ENCODE results near the gene KLF5. TPM values are rescaled to one million over a fixed set of nuclear protein-coding genes. Genes with fewer than 3 reads are reported as not detected.

Gene KLF5
- total RNA-seq, 1 donor from 2014 or later = 21.4 TPM

DNA sequence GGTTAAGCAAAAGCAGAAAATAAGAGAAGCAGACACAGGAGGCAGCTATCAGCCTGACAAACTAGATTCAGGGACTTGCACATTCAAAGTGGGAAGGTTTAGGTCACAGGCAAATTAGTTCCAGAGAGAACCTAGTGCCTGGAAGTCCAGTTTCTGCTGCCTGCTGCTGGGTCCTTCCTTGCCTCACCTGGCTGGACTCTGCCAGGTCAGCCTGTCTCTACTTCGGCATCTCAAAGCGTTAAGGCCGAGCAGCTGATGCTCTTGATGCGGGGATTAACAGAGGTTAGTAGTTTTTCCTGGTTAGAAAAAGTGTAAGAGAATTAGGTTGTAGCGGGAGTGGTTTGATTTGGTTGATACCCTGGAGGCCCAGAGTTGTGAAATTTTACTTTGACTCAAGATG lies 52.0 kb downstream of the KLF5 start:
- Mint-ChIP-seq H3K9me3 (ENCODE audit: unreplicated experiment) (no peaks in the 10 kb centered on the region), H3K4me1 (ENCODE audit: low read depth, unreplicated experiment) (no peaks in the 10 kb centered on the region), H3K4me3 (ENCODE audit: unreplicated experiment) (no peak overlapping the region), H3K27me3 (ENCODE audit: low read depth, unreplicated experiment) (no peaks in the 10 kb centered on the region), H3K36me3 (ENCODE audit: low read depth, unreplicated experiment) (no peaks in the 10 kb centered on the region), H3K27ac (ENCODE audit: unreplicated experiment) (no peak overlapping the region)
- Histone ChIP-seq H3K27me3 (ENCODE audit: insufficient read depth, low read length) (no peaks in the 10 kb centered on the region), H4K20me1 (ENCODE audit: insufficient read depth, low read length) (no peaks in the 10 kb centered on the region), H3K36me3 (ENCODE audit: insufficient read depth, low read length) (no peaks in the 10 kb centered on the region), H3K9me3 (ENCODE audit: insufficient read depth, low read depth, low read length) (no peaks in the 10 kb centered on the region), H3K4me1 (ENCODE audit: insufficient read depth, low read length) (no peaks in the 10 kb centered on the region), H2AFZ (ENCODE audit: low read depth, low read length) (no peak overlapping the region), H3K4me3 (ENCODE audit: insufficient read depth, low read depth, low read length) (no peak overlapping the region), H3K9ac (ENCODE audit: low read length) (no peak overlapping the region), H3K4me2 (ENCODE audit: low read length) (no peak overlapping the region), H3K27ac (ENCODE audit: low read depth, low read length) (no peak overlapping the region), H3K79me2 (ENCODE audit: insufficient read depth, low read length) (no peaks in the 10 kb centered on the region)
- FAIRE-seq (no peak), DNase-seq (ENCODE audit: low read depth) (no peak)
- TF ChIP-seq, protein P1, sequence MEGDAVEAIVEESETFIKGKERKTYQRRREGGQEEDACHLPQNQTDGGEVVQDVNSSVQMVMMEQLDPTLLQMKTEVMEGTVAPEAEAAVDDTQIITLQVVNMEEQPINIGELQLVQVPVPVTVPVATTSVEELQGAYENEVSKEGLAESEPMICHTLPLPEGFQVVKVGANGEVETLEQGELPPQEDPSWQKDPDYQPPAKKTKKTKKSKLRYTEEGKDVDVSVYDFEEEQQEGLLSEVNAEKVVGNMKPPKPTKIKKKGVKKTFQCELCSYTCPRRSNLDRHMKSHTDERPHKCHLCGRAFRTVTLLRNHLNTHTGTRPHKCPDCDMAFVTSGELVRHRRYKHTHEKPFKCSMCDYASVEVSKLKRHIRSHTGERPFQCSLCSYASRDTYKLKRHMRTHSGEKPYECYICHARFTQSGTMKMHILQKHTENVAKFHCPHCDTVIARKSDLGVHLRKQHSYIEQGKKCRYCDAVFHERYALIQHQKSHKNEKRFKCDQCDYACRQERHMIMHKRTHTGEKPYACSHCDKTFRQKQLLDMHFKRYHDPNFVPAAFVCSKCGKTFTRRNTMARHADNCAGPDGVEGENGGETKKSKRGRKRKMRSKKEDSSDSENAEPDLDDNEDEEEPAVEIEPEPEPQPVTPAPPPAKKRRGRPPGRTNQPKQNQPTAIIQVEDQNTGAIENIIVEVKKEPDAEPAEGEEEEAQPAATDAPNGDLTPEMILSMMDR (IDR thresholded peaks at IDR 0.05; ENCODE audit: insufficient read depth, low read depth, low read length) = no peak
- no peak for TF ChIP-seq EZH2 (IDR thresholded peaks at IDR 0.05; ENCODE audit: insufficient read depth, low read length)

GRCh38 chr13:73111331-73111730 lies 52.5 kb downstream of the KLF5 start:
- Histone ChIP-seq H4K20me1 (ENCODE audit: insufficient read depth, low read length) (no peaks in the 10 kb centered on the region), H3K4me3 (ENCODE audit: insufficient read depth, low read depth, low read length) (no peak overlapping the region), H3K79me2 (ENCODE audit: insufficient read depth, low read length) (no peaks in the 10 kb centered on the region), H2AFZ (ENCODE audit: low read depth, low read length) (no peak overlapping the region), H3K36me3 (ENCODE audit: insufficient read depth, low read length) (no peaks in the 10 kb centered on the region), H3K9me3 (ENCODE audit: insufficient read depth, low read depth, low read length) (no peaks in the 10 kb centered on the region), H3K27ac (ENCODE audit: low read depth, low read length) (no peak overlapping the region), H3K27me3 (ENCODE audit: insufficient read depth, low read length) (no peaks in the 10 kb centered on the region), H3K9ac (ENCODE audit: low read length) (no peak overlapping the region), H3K4me1 (ENCODE audit: insufficient read depth, low read length) (no peaks in the 10 kb centered on the region), H3K4me2 (ENCODE audit: low read length) (no peak overlapping the region)
- Mint-ChIP-seq H3K36me3 (ENCODE audit: low read depth, unreplicated experiment) (no peaks in the 10 kb centered on the region), H3K9me3 (ENCODE audit: unreplicated experiment) (no peaks in the 10 kb centered on the region), H3K27ac (ENCODE audit: unreplicated experiment) (no peak overlapping the region), H3K4me3 (ENCODE audit: unreplicated experiment) (no peak overlapping the region), H3K4me1 (ENCODE audit: low read depth, unreplicated experiment) (no peaks in the 10 kb centered on the region), H3K27me3 (ENCODE audit: low read depth, unreplicated experiment) (no peaks in the 10 kb centered on the region)
- FAIRE-seq (no peak), DNase-seq (ENCODE audit: low read depth) (no peak)
- TF ChIP-seq, protein P1 (IDR thresholded peaks at IDR 0.05; ENCODE audit: insufficient read depth, low read depth, low read length) = no peak
- no peak for TF ChIP-seq EZH2 (IDR thresholded peaks at IDR 0.05; ENCODE audit: insufficient read depth, low read length)

DNA sequence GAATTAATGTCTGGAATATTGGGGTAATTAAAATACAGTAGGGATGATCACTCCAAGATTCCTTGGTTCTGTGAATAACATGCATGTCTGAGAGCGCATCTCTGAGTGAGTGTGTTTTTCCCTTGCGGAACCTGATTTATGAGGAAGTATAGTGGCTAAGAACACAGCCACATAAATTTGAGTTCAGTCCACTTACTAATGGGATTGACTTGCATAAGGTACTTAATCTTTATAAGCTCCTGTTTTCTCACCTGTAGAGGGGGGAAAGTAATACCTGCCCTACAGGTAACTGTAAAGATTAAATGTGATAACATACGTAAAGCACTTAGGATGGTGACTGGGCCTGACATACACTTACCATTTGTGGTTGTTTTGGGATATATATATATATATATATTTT lies 60.8 kb downstream of the KLF5 start:
- H3K36me3 Mint-ChIP-seq (ENCODE audit: low read depth, unreplicated experiment) = no peaks in the 10 kb centered on the region
- TF ChIP-seq EZH2 (IDR thresholded peaks at IDR 0.05; ENCODE audit: insufficient read depth, low read length) = no peak
- TF ChIP-seq, protein P1 (IDR thresholded peaks at IDR 0.05; ENCODE audit: insufficient read depth, low read depth, low read length) = no peak
- DNase-seq (ENCODE audit: low read depth) (no peak), FAIRE-seq (no peak)
- Histone ChIP-seq H3K4me3 (ENCODE audit: insufficient read depth, low read depth, low read length) (no peak overlapping the region), H3K27ac (ENCODE audit: low read depth, low read length) (no peak overlapping the region), H2AFZ (ENCODE audit: low read depth, low read length) (no peak overlapping the region), H3K4me2 (ENCODE audit: low read length) (no peak overlapping the region), H3K9me3 (ENCODE audit: insufficient read depth, low read depth, low read length) (no peaks in the 10 kb centered on the region), H3K79me2 (ENCODE audit: insufficient read depth, low read length) (no peaks in the 10 kb centered on the region), H4K20me1 (ENCODE audit: insufficient read depth, low read length) (no peaks in the 10 kb centered on the region), H3K27me3 (ENCODE audit: insufficient read depth, low read length) (no peaks in the 10 kb centered on the region), H3K36me3 (ENCODE audit: insufficient read depth, low read length) (no peaks in the 10 kb centered on the region), H3K4me1 (ENCODE audit: insufficient read depth, low read length) (no peaks in the 10 kb centered on the region), H3K9ac (ENCODE audit: low read length) (no peak overlapping the region)
- H3K9me3 Mint-ChIP-seq (ENCODE audit: unreplicated experiment) = no peaks in the 10 kb centered on the region
- no peaks in the 10 kb centered on the region for H3K4me1 Mint-ChIP-seq (ENCODE audit: low read depth, unreplicated experiment)
- no peaks in the 10 kb centered on the region for H3K27me3 Mint-ChIP-seq (ENCODE audit: low read depth, unreplicated experiment)
- H3K4me3 Mint-ChIP-seq (ENCODE audit: unreplicated experiment) = no peak overlapping the region
- no peak overlapping the region for H3K27ac Mint-ChIP-seq (ENCODE audit: unreplicated experiment)

All from astrocyte (in vitro differentiated cells and primary cell).